CD4-positive, alpha-beta memory T cell (primary cell): ENCODE measurements around the gene CFAP43. TPM values are rescaled to one million over a fixed set of nuclear protein-coding genes. Genes with fewer than 3 reads are reported as not detected.
"Not testable (repeated sequence)": the region's sequence is repeated elsewhere in the genome, so short reads cannot be mapped to it uniquely, and the experiment has no call there.

Source experiments
- CTCF ChIA-PET: fragments of 350-600 bp; sonication (Branson Sonifier 250); formaldehyde crosslinking; loops from one replicate; lab custom pipeline; 2021; ENCODE audit warnings: inconsistent platforms; ENCODE audit not compliant: partially characterized antibody; lab: Charles Lee
- POLR2A ChIA-PET: fragments of 350-600 bp; sonication (Branson Sonifier 250); formaldehyde crosslinking; loops from one replicate; lab custom pipeline; 2021; ENCODE audit not compliant: partially characterized antibody; lab: Charles Lee
- DNase-seq, 5 donors: peaks; one replicate each; pipeline versions ENCODE4 v3.0.0 to v3.0.0-alpha.2; 2020 to 2022; ENCODE audit warnings: mixed read lengths in 1 of 5
- H3K27ac ChIP-seq: one replicate; pipeline ENCODE4 v1.7.0; 2013; ENCODE audit warnings: low read depth, low read length
- H3K27me3 ChIP-seq: 2 replicates; pipeline ENCODE4 v1.7.0; 2013; ENCODE audit warnings: mild to moderate bottlenecking, low read length, moderate library complexity; ENCODE audit not compliant: insufficient read depth
- H3K36me3 ChIP-seq: 2 replicates; pipeline ENCODE4 v1.7.0; 2013; ENCODE audit warnings: mild to moderate bottlenecking, low read length, moderate library complexity; ENCODE audit not compliant: insufficient read depth
- H3K4me1 ChIP-seq: 2 replicates; pipeline ENCODE4 v1.7.0; 2013; ENCODE audit warnings: mild to moderate bottlenecking, low read length, moderate library complexity; ENCODE audit not compliant: insufficient read depth
- H3K4me3 ChIP-seq, 2 donors: one replicate each; pipeline ENCODE4 v1.7.0; 2013; ENCODE audit warnings: low read length in 2 of 2, mild to moderate bottlenecking in 1 of 2
- H3K9me3 ChIP-seq, 2 donors: one replicate each; pipeline ENCODE4 v1.7.0; 2013; ENCODE audit warnings: low read length in 2 of 2, control low read depth in 1 of 2; ENCODE audit not compliant: control insufficient read depth in 1 of 2
- H3K27ac Mint-ChIP-seq, 7 donors: one replicate each; pipeline ENCODE4 v1.8.0; 2020 to 2021; ENCODE audit warnings: mixed read lengths in 7 of 7, mild to moderate bottlenecking in 6 of 7, inconsistent platforms in 3 of 7, moderate library complexity in 3 of 7
- H3K27me3 Mint-ChIP-seq, 2 donors: one replicate each; pipeline ENCODE4 v1.8.0; 2020 to 2021; ENCODE audit warnings: mixed read lengths in 2 of 2
- H3K36me3 Mint-ChIP-seq, 2 donors: one replicate each; pipeline ENCODE4 v1.8.0; 2020 to 2021; ENCODE audit warnings: mixed read lengths in 2 of 2, inconsistent platforms in 1 of 2, mild to moderate bottlenecking in 1 of 2
- H3K4me1 Mint-ChIP-seq, 4 donors: one replicate each; pipeline ENCODE4 v1.8.0; 2020 to 2021; ENCODE audit warnings: mixed read lengths in 4 of 4, mild to moderate bottlenecking in 1 of 4
- H3K4me3 Mint-ChIP-seq, 8 donors: one replicate each; pipeline ENCODE4 v1.8.0; 2020 to 2021; ENCODE audit warnings: mixed read lengths in 8 of 8, mild to moderate bottlenecking in 7 of 8, moderate library complexity in 6 of 8, inconsistent platforms in 3 of 8
- H3K9me3 Mint-ChIP-seq, 8 donors: one replicate each; pipeline ENCODE4 v1.8.0; 2020 to 2021; ENCODE audit warnings: mixed read lengths in 8 of 8, mild to moderate bottlenecking in 5 of 8, inconsistent platforms in 3 of 8, moderate library complexity in 1 of 8
- intact Hi-C: fragments of 100-400 bp; cut with micrococcal nuclease; formaldehyde crosslinking; loops from one replicate; pipeline ENCODE4 v1.15.1; 2023
- polyA plus RNA-seq, 2 donors: library from polyadenylated mRNA; unstranded; fragments of 300-500 nt; fragmentation: Illumina TruSeq; gene quantifications; one replicate each; pipeline ENCODE4 v1.2.3, GENCODE V29; 2021
- total RNA-seq, 2 experiments: library from RNA; stranded (reverse); gene quantifications; one replicate each; pipeline ENCODE4 v1.2.3, GENCODE V29; 2021

The CFAP43 gene
- total and polyA plus RNA-seq, 4 experiments from 2014 or later, result not detected

- Histone ChIP-seq H3K27ac (no peak overlapping the region), H3K4me1 (no peaks in the 10 kb centered on the region), H3K36me3 (no peaks in the 10 kb centered on the region), H3K4me3 (no peak overlapping the region), H3K9me3 (no peaks in the 10 kb centered on the region), H3K27me3 (no peaks in the 10 kb centered on the region)
- Mint-ChIP-seq H3K27me3 (peaks cover 17 to 30% of the 10 kb centered on the region in 2 donors), H3K36me3 (no peaks in the 10 kb centered on the region), H3K4me1 (no peaks in the 10 kb centered on the region), H3K4me3 (no peak overlapping the region), H3K27ac (no peak overlapping the region), H3K9me3 (no peaks in the 10 kb centered on the region)
- intact Hi-C loops, result no loop called here
- ChIA-PET POLR2A (no interaction called here), CTCF (no interaction called here)
- DNase-seq, result no peak
These were observed 38.4 kb downstream of the CFAP43 start for GRCh38 chr10:104193787-104194186.

- Mint-ChIP-seq H3K27ac (no peak overlapping the region), H3K27me3 (peaks cover 14 to 29% of the 10 kb centered on the region in 2 donors), H3K4me3 (no peak overlapping the region), H3K4me1 (no peaks in the 10 kb centered on the region), H3K9me3 (no peaks in the 10 kb centered on the region), H3K36me3 (no peaks in the 10 kb centered on the region)
- intact Hi-C loops, result no loop called here
- POLR2A ChIA-PET, result no interaction called here
- H3K36me3 ChIP-seq, result no peaks in the 10 kb centered on the region
- H3K9me3 ChIP-seq, result no peaks in the 10 kb centered on the region
- no peak for DNase-seq
- H3K4me1 ChIP-seq, result no peaks in the 10 kb centered on the region
- CTCF ChIA-PET, result no interaction called here
- no peak overlapping the region for H3K27ac ChIP-seq
- no peak overlapping the region for H3K4me3 ChIP-seq
- no peaks in the 10 kb centered on the region for H3K27me3 ChIP-seq
These were observed 41.5 kb downstream of the CFAP43 start for GRCh38 chr10:104190695-104191094.

GRCh38 chr10:104183682-104184081 is 48.5 kb downstream of the CFAP43 start:
- no peak for DNase-seq
- H3K36me3 ChIP-seq, result no peaks in the 10 kb centered on the region
- Mint-ChIP-seq H3K9me3 (no peaks in the 10 kb centered on the region), H3K27ac (no peak overlapping the region), H3K4me3 (no peak overlapping the region), H3K27me3 (peaks cover 3 to 6% of the 10 kb centered on the region in 2 donors), H3K4me1 (peaks cover 0 to 5% (median 0%) of the 10 kb centered on the region in 4 donors), H3K36me3 (no peaks in the 10 kb centered on the region)
- CTCF ChIA-PET, result interaction anchor here (0.5 kb wide), 1 partner anchor 27 kb away, joined by 4 read pairs; no protein-coding TSS in a partner anchor
- POLR2A ChIA-PET, result no interaction called here
- no peak overlapping the region for H3K27ac ChIP-seq
- intact Hi-C loops, result no loop called here
- H3K4me3 ChIP-seq, result no peak overlapping the region
- H3K27me3 ChIP-seq, result no peaks in the 10 kb centered on the region
- H3K9me3 ChIP-seq, result no peaks in the 10 kb centered on the region
- no peaks in the 10 kb centered on the region for H3K4me1 ChIP-seq

- H3K27me3 ChIP-seq, H3K4me3 ChIP-seq, H3K4me3 Mint-ChIP-seq, H3K36me3 ChIP-seq, POLR2A ChIA-PET, H3K27me3 Mint-ChIP-seq, H3K9me3 ChIP-seq, H3K36me3 Mint-ChIP-seq, intact Hi-C loops, H3K27ac Mint-ChIP-seq, DNase-seq, CTCF ChIA-PET, H3K27ac ChIP-seq: not testable (repeated sequence)
- peaks cover 19% of the 10 kb centered on the region for H3K4me1 ChIP-seq
- peaks cover 0 to 14% (median 11%) of the 10 kb centered on the region in 8 donors for H3K9me3 Mint-ChIP-seq
- peaks cover 17 to 24% (median 18%) of the 10 kb centered on the region in 4 donors for H3K4me1 Mint-ChIP-seq
These were observed 58.0 kb downstream of the CFAP43 start for GRCh38 chr10:104174136-104174535.

GRCh38 chr10:104170610-104171254 is 61.4 kb downstream of the CFAP43 start:
- ChIA-PET CTCF (no interaction called here), POLR2A (interaction anchor here (1.1 to 1.3 kb wide), 3 partner anchors 48 to 84 kb away, joined by 3 to 5 read pairs (median 3); partner anchors contain the start of gene GSTO1)
- no peak overlapping the region for H3K4me3 ChIP-seq
- Mint-ChIP-seq H3K9me3 (peaks cover 0 to 14% (median 11%) of the 10 kb centered on the region in 8 donors), H3K4me3 (peak overlapping the region; percentile 1 to 68 (median 46)), H3K4me1 (peaks cover 12 to 24% (median 17%) of the 10 kb centered on the region in 4 donors), H3K36me3 (peaks cover 0 to 6% of the 10 kb centered on the region in 2 donors), H3K27me3 (peaks cover under 1 to 5% of the 10 kb centered on the region in 2 donors), H3K27ac (peak overlapping the region; percentile 44 to 87 (median 70))
- H3K36me3 ChIP-seq, result no peaks in the 10 kb centered on the region
- H3K9me3 ChIP-seq, result no peaks in the 10 kb centered on the region
- no peak overlapping the region for H3K27ac ChIP-seq
- intact Hi-C loops, result no loop called here
- peak; percentile 63 to 80 (median 72) for DNase-seq
- peaks cover 19% of the 10 kb centered on the region for H3K4me1 ChIP-seq
- H3K27me3 ChIP-seq, result no peaks in the 10 kb centered on the region

DNA sequence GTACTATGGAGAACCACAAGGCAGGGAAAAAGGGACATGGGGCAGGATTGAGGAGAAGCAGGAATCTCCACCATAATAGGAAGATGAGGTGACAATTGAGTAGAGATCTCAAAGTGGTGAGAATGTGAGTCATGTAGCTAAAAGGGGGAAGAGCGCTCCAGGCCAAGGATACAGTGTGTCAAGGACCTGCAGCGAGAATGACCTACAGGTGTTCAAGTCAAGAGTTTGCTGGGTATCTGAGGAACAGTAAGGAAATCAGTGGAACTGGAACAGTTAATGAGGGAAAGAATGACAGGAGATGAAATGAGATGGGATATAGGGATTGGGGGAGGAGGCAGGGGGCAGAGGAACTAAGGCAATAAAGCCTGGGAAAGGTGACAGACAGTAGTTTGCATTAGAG is 76.6 kb downstream of the CFAP43 start:
- peaks cover 6 to 12% of the 10 kb centered on the region in 2 donors for H3K36me3 Mint-ChIP-seq
- no peak overlapping the region for H3K27ac Mint-ChIP-seq
- Histone ChIP-seq H3K4me1 (no peaks in the 10 kb centered on the region), H3K4me3 (no peak overlapping the region), H3K36me3 (no peaks in the 10 kb centered on the region), H3K9me3 (no peaks in the 10 kb centered on the region), H3K27me3 (peaks cover 10% of the 10 kb centered on the region), H3K27ac (no peak overlapping the region)
- ChIA-PET CTCF (no interaction called here), POLR2A (no interaction called here)
- no peak for DNase-seq
- intact Hi-C loops, result no loop called here
- H3K9me3 Mint-ChIP-seq, result peaks cover 2 to 26% (median 21%) of the 10 kb centered on the region in 8 donors
- H3K27me3 Mint-ChIP-seq, result peaks cover 28% of the 10 kb centered on the region in 2 donors
- H3K4me1 Mint-ChIP-seq, result no peaks in the 10 kb centered on the region
- H3K4me3 Mint-ChIP-seq, result no peak overlapping the region

DNA sequence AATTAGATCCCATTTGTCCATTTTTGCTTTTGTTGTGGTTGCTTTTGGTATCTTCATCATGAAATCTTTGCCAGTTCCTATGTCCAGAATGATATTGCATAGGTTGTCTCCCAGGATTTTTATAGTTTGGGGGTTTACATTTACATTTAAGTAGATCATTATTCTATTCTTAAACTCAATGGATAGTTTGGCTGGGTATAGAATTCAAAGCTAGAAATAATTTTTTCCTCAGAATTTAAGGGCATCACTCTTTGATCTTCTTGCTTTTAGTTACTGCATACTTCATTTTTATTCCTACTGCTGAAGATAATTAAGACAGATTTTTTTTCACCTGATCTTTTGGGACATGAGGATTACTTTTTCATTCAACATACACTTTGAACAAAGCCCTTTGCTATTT is 80.4 kb downstream of the CFAP43 start:
- peaks cover 26 to 32% of the 10 kb centered on the region in 2 donors for H3K27me3 Mint-ChIP-seq

More for the DNA sequence above, 80.4 kb downstream of the CFAP43 start:
- peaks cover 6 to 12% of the 10 kb centered on the region in 2 donors for H3K36me3 Mint-ChIP-seq
- ChIA-PET CTCF (no interaction called here), POLR2A (no interaction called here)
- H3K4me1 Mint-ChIP-seq, result no peaks in the 10 kb centered on the region
- Histone ChIP-seq H3K36me3 (no peaks in the 10 kb centered on the region), H3K27ac (no peak overlapping the region), H3K9me3 (no peaks in the 10 kb centered on the region), H3K27me3 (peaks cover 10% of the 10 kb centered on the region), H3K4me3 (no peak overlapping the region), H3K4me1 (no peaks in the 10 kb centered on the region)
- H3K4me3 Mint-ChIP-seq, result no peak overlapping the region
- H3K27ac Mint-ChIP-seq, result no peak overlapping the region
- H3K9me3 Mint-ChIP-seq, result peaks cover 2 to 26% (median 22%) of the 10 kb centered on the region in 8 donors
- DNase-seq, result no peak
- intact Hi-C loops, result no loop called here
